Skin of body (tissue), 1 donor: Measurements from ENCODE around the gene ITLN1. TPM values are rescaled to one million over a fixed set of nuclear protein-coding genes. Genes with fewer than 3 reads are reported as not detected.

Experiments used
- total RNA-seq: library from RNA; depleted of rRNA; stranded (reverse); fragments of >200 nt; gene quantifications from one replicate; pipeline ENCODE4 v1.2.3, GENCODE V29; 2014

ITLN1 gene
- total RNA-seq, 1 donor from 2014 or later, result 0.49 TPM

Other genes starting within 250 kb of the ITLN1 start
- gene SLAMF1, start 238.1 kb downstream of the ITLN1 start, total RNA-seq, result 0.20 TPM
- 8.2 TPM for gene CD48, start 173.4 kb downstream of the ITLN1 start, total RNA-seq
- 0.49 TPM for gene SLAMF7, start 145.9 kb downstream of the ITLN1 start, total RNA-seq
- 0.89 TPM for gene LY9, start 89.0 kb downstream of the ITLN1 start, total RNA-seq
- gene CD244, start 22.3 kb downstream of the ITLN1 start, total RNA-seq, result 0.49 TPM
- not detected for gene ITLN2, start 69.6 kb upstream of the ITLN1 start, total RNA-seq
- 42.1 TPM for gene F11R, start 136.0 kb upstream of the ITLN1 start, total RNA-seq
- gene TSTD1, start 153.8 kb upstream of the ITLN1 start, total RNA-seq, result 29.3 TPM
- gene USF1, start 160.8 kb upstream of the ITLN1 start, total RNA-seq, result 48.7 TPM
- gene ARHGAP30, start 184.7 kb upstream of the ITLN1 start, total RNA-seq, result 7.9 TPM
- 49.6 TPM for gene NECTIN4, start 204.4 kb upstream of the ITLN1 start, total RNA-seq
- not detected for gene KLHDC9, start 213.2 kb upstream of the ITLN1 start, total RNA-seq
- 25.4 TPM for gene PFDN2, start 232.9 kb upstream of the ITLN1 start, total RNA-seq
- gene NIT1, start 232.9 kb upstream of the ITLN1 start, total RNA-seq, result 19.3 TPM
- 18.7 TPM for gene DEDD, start 247.5 kb upstream of the ITLN1 start, total RNA-seq